K562 (cell line): Measurements from ENCODE around the gene PTPN11. TPM values are rescaled to one million over a fixed set of nuclear protein-coding genes. Genes with fewer than 3 reads are reported as not detected.

Experiments used
- BRD4 ChIP-seq: fragments of 200-600 bp; sonication (generic); IDR thresholded peaks from 2 replicates; pipeline ENCODE4 v1.6.1; 2017; ENCODE audit warnings: inconsistent platforms
- SETDB1 ChIP-seq: IDR thresholded peaks from one replicate; pipeline ENCODE4 v1.6.1; 2012; ENCODE audit warnings: low read length, control low read depth, inconsistent platforms
- ZBTB8A ChIP-seq: fragments of 450-650 bp; IDR thresholded peaks from 2 replicates; pipeline ENCODE4 v1.6.1; 2018; ENCODE audit warnings: mild to moderate bottlenecking, moderate library complexity; ENCODE audit not compliant: partially characterized antibody
- polyA plus RNA-seq, 8 experiments: library from polyadenylated mRNA; depleted of rRNA in 4 of 8; stranded (reverse) in 5 of 8; unstranded in 3 of 8; fragments of >200 nt; fragmentation: Nextera tagmentation in 2 of 8; fragmentation: Illumina TruSeq in 1 of 8; extraction: Ambion mirVana in 2 of 8; extraction: Trizol in 1 of 8; gene quantifications; 2 replicates each; pipeline versions ENCODE4 v1.2.1 to v1.2.3, GENCODE V29; 2011 to 2014; ENCODE audit warnings: inconsistent platforms in 1 of 8, missing spikeins in 1 of 8
- total RNA-seq, 7 experiments: library from RNA; depleted of rRNA in 6 of 7; stranded (reverse); fragments of >200 nt in 6 of 7; fragmentation: Illumina TruSeq in 2 of 7; extraction: Trizol in 2 of 7; gene quantifications; 2 replicates each; pipeline versions ENCODE4 v1.2.1 to v1.2.3, GENCODE V29; 2011 to 2021; ENCODE audit warnings: low replicate concordance in 1 of 7
- TF ChIP-seq, protein P1 (sequence below): fragments of 150-350 bp; IDR thresholded peaks from 2 replicates; pipeline ENCODE4 v1.6.1; 2014; ENCODE audit warnings: low read depth, mild to moderate bottlenecking, low read length, borderline replicate concordance
- TF ChIP-seq, protein P2 (sequence below): fragments of 450-650 bp; IDR thresholded peaks from 2 replicates; pipeline ENCODE4 v1.6.1; 2016; ENCODE audit warnings: mild to moderate bottlenecking
- TF ChIP-seq, protein P3 (sequence below): sonication (generic); formaldehyde crosslinking; IDR thresholded peaks from 2 replicates; pipeline ENCODE4 v1.8.1; 2022; ENCODE audit warnings: missing genetic modification reagents
- TF ChIP-seq, protein P4 (sequence below), 2 experiments: fragments of 450-650 bp in 1 of 2; sonication (generic) in 1 of 2; formaldehyde crosslinking in 1 of 2; IDR thresholded peaks; 2 replicates each; pipeline versions ENCODE4 v1.7.1 to v1.9.0; 2016 to 2022; ENCODE audit warnings: inconsistent platforms in 1 of 2, mild to moderate bottlenecking in 1 of 2, missing genetic modification reagents in 1 of 2

The PTPN11 gene
- total and polyA plus RNA-seq, 9 of the 15 experiments (the other 6 are each of a cell fraction or from before 2014, with no cell fraction given): 22.5 to 126 (median 79.7) TPM

DNA sequence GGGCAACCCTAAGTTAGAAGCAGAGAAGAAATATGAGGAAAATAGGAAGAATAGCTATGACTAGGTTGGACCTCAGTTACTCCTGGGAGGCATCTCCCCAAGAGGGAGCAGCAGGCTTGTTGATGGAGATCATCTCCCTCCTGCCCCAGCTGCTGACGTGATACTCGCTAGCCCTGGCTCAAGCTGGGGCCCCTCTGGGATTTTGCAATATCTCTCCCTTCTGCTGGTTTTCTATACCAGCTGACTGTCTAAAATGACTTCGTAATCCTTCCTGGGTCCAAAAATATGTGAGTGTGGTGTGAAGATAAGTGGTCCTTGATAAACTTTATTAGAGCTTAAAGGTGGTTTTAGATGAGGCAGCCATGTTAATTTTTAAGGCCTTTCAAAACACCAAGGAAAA is 32.0 kb upstream of the PTPN11 start (continued):
- TF ChIP-seq, protein P1, sequence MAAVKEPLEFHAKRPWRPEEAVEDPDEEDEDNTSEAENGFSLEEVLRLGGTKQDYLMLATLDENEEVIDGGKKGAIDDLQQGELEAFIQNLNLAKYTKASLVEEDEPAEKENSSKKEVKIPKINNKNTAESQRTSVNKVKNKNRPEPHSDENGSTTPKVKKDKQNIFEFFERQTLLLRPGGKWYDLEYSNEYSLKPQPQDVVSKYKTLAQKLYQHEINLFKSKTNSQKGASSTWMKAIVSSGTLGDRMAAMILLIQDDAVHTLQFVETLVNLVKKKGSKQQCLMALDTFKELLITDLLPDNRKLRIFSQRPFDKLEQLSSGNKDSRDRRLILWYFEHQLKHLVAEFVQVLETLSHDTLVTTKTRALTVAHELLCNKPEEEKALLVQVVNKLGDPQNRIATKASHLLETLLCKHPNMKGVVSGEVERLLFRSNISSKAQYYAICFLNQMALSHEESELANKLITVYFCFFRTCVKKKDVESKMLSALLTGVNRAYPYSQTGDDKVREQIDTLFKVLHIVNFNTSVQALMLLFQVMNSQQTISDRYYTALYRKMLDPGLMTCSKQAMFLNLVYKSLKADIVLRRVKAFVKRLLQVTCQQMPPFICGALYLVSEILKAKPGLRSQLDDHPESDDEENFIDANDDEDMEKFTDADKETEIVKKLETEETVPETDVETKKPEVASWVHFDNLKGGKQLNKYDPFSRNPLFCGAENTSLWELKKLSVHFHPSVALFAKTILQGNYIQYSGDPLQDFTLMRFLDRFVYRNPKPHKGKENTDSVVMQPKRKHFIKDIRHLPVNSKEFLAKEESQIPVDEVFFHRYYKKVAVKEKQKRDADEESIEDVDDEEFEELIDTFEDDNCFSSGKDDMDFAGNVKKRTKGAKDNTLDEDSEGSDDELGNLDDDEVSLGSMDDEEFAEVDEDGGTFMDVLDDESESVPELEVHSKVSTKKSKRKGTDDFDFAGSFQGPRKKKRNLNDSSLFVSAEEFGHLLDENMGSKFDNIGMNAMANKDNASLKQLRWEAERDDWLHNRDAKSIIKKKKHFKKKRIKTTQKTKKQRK: no peak
- no peak for TF ChIP-seq ZBTB8A
- TF ChIP-seq, protein P2, sequence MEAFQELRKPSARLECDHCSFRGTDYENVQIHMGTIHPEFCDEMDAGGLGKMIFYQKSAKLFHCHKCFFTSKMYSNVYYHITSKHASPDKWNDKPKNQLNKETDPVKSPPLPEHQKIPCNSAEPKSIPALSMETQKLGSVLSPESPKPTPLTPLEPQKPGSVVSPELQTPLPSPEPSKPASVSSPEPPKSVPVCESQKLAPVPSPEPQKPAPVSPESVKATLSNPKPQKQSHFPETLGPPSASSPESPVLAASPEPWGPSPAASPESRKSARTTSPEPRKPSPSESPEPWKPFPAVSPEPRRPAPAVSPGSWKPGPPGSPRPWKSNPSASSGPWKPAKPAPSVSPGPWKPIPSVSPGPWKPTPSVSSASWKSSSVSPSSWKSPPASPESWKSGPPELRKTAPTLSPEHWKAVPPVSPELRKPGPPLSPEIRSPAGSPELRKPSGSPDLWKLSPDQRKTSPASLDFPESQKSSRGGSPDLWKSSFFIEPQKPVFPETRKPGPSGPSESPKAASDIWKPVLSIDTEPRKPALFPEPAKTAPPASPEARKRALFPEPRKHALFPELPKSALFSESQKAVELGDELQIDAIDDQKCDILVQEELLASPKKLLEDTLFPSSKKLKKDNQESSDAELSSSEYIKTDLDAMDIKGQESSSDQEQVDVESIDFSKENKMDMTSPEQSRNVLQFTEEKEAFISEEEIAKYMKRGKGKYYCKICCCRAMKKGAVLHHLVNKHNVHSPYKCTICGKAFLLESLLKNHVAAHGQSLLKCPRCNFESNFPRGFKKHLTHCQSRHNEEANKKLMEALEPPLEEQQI: no peak
- TF ChIP-seq BRD4: no peak
- TF ChIP-seq, protein P3, sequence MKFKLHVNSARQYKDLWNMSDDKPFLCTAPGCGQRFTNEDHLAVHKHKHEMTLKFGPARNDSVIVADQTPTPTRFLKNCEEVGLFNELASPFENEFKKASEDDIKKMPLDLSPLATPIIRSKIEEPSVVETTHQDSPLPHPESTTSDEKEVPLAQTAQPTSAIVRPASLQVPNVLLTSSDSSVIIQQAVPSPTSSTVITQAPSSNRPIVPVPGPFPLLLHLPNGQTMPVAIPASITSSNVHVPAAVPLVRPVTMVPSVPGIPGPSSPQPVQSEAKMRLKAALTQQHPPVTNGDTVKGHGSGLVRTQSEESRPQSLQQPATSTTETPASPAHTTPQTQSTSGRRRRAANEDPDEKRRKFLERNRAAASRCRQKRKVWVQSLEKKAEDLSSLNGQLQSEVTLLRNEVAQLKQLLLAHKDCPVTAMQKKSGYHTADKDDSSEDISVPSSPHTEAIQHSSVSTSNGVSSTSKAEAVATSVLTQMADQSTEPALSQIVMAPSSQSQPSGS (CRISPR knock-in tag): no peak
- TF ChIP-seq, protein P4, sequence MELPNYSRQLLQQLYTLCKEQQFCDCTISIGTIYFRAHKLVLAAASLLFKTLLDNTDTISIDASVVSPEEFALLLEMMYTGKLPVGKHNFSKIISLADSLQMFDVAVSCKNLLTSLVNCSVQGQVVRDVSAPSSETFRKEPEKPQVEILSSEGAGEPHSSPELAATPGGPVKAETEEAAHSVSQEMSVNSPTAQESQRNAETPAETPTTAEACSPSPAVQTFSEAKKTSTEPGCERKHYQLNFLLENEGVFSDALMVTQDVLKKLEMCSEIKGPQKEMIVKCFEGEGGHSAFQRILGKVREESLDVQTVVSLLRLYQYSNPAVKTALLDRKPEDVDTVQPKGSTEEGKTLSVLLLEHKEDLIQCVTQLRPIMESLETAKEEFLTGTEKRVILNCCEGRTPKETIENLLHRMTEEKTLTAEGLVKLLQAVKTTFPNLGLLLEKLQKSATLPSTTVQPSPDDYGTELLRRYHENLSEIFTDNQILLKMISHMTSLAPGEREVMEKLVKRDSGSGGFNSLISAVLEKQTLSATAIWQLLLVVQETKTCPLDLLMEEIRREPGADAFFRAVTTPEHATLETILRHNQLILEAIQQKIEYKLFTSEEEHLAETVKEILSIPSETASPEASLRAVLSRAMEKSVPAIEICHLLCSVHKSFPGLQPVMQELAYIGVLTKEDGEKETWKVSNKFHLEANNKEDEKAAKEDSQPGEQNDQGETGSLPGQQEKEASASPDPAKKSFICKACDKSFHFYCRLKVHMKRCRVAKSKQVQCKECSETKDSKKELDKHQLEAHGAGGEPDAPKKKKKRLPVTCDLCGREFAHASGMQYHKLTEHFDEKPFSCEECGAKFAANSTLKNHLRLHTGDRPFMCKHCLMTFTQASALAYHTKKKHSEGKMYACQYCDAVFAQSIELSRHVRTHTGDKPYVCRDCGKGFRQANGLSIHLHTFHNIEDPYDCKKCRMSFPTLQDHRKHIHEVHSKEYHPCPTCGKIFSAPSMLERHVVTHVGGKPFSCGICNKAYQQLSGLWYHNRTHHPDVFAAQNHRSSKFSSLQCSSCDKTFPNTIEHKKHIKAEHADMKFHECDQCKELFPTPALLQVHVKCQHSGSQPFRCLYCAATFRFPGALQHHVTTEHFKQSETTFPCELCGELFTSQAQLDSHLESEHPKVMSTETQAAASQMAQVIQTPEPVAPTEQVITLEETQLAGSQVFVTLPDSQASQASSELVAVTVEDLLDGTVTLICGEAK (IDR thresholded peaks at IDR 0.05): peak; percentile 54; the same call in 1 of the 2 replicates
- TF ChIP-seq, protein P4 (CRISPR knock-in tag; IDR thresholded peaks at IDR 0.05): no peak
- TF ChIP-seq SETDB1: no peak
